IMR-90 (cell line): ENCODE data around the gene C5AR1.

Experiments used
- BHLHE40 ChIP-seq: fragments of 150-350 bp; IDR thresholded peaks from 2 replicates; pipeline ENCODE4 v1.6.1; 2016; ENCODE audit warnings: mild to moderate bottlenecking, low read depth, low read length
- CEBPB ChIP-seq: IDR thresholded peaks from 2 replicates; pipeline ENCODE4 v1.6.1; 2012; ENCODE audit warnings: low read depth, low read length, improper control_type of control experiment
- FOS ChIP-seq: fragments of 150-350 bp; IDR thresholded peaks from 2 replicates; pipeline ENCODE4 v1.6.1; 2016; ENCODE audit warnings: low read depth, low read length
- MAFK ChIP-seq: IDR thresholded peaks from 2 replicates; pipeline ENCODE4 v1.6.1; 2012; ENCODE audit warnings: low read depth, low read length, improper control_type of control experiment
- MXI1 ChIP-seq: IDR thresholded peaks from 2 replicates; pipeline ENCODE4 v1.6.1; 2012; ENCODE audit warnings: low read depth, mild to moderate bottlenecking, low read length, moderate library complexity, borderline replicate concordance
- POLR2A ChIP-seq: IDR thresholded peaks from 2 replicates; pipeline ENCODE4 v1.6.1; 2012; ENCODE audit warnings: mild to moderate bottlenecking, low read depth, low read length
- RAD21 ChIP-seq: IDR thresholded peaks from 2 replicates; pipeline ENCODE4 v1.6.1; 2012; ENCODE audit warnings: low read length, improper control_type of control experiment
- TF ChIP-seq, protein P1 (sequence below): conservative IDR thresholded peaks from 2 replicates; pipeline ENCODE4 v1.5.1; 2012; ENCODE audit warnings: mild to moderate bottlenecking, low read depth, low read length, improper control_type of control experiment
- TF ChIP-seq, protein P2 (sequence below): fragments of 150-350 bp; IDR thresholded peaks from 2 replicates; pipeline ENCODE4 v1.6.1; 2017; ENCODE audit warnings: mild to moderate bottlenecking, antibody characterized with exemption, low read length, low read depth

DNA sequence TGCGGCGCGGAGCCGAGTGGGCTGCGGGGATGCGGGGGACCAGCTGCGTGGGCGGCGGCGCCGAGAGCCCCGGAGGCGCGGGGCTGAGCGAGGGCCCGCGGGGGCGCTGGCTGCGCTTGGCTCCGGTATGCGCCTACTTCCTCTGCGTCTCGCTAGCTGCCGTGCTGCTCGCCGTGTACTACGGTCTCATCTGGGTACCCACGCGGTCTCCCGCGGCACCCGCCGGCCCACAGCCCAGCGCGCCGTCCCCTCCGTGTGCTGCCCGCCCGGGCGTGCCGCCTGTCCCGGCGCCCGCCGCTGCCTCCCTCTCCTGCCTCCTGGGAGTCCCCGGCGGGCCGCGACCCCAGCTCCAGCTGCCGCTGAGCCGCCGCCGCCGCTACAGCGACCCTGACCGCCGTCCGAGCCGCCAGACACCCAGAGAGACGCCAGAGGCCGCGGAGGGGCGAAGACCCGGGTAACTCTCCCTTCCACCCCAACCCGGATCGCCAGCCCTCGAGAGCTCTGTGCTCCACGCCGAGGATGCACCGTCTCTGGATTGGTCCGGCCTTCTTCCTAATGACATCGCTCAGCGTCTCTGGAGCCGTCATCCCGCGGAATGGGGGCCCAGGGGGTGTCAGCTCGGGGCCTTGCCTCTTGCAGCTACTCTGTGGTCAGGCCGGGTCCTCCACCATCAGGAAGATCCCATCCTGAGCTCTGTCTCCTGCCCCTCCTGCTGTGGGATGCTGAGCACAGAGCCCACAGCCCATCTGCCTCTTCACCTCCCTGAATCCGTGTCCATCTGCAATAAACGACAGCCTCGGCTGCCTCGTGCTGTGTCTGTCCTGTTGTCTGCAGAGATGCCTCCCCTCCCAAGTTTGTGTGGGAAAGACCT is 34.5 kb upstream of the C5AR1 start:
- TF ChIP-seq, protein P1, sequence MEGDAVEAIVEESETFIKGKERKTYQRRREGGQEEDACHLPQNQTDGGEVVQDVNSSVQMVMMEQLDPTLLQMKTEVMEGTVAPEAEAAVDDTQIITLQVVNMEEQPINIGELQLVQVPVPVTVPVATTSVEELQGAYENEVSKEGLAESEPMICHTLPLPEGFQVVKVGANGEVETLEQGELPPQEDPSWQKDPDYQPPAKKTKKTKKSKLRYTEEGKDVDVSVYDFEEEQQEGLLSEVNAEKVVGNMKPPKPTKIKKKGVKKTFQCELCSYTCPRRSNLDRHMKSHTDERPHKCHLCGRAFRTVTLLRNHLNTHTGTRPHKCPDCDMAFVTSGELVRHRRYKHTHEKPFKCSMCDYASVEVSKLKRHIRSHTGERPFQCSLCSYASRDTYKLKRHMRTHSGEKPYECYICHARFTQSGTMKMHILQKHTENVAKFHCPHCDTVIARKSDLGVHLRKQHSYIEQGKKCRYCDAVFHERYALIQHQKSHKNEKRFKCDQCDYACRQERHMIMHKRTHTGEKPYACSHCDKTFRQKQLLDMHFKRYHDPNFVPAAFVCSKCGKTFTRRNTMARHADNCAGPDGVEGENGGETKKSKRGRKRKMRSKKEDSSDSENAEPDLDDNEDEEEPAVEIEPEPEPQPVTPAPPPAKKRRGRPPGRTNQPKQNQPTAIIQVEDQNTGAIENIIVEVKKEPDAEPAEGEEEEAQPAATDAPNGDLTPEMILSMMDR: no peak
- TF ChIP-seq POLR2A (peak; percentile 13; the same call in 1 of the 2 replicates), RAD21 (no peak), MXI1 (no peak), CEBPB (no peak), BHLHE40 (no peak), MAFK (no peak), FOS (no peak)
- TF ChIP-seq, protein P2, sequence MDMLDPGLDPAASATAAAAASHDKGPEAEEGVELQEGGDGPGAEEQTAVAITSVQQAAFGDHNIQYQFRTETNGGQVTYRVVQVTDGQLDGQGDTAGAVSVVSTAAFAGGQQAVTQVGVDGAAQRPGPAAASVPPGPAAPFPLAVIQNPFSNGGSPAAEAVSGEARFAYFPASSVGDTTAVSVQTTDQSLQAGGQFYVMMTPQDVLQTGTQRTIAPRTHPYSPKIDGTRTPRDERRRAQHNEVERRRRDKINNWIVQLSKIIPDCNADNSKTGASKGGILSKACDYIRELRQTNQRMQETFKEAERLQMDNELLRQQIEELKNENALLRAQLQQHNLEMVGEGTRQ: no peak
